Adrenal gland (tissue), 12 donors: Measurements from ENCODE around the gene PORCN. TPM values are rescaled to one million over a fixed set of nuclear protein-coding genes. Genes with fewer than 3 reads are reported as not detected.
A peak's percentile ranks its signal among the peaks of the same experiment; 100 is the strongest.

Experiments used
- DNase-seq, 7 donors: peaks; one replicate each; pipeline ENCODE4 v3.0.0-alpha.2; 2019 to 2020
- H3K27ac ChIP-seq, 5 donors: fragments of 200-600 bp; sonication (generic) in 4 of 5; 1 replicate in 3 of 5; 2 replicates in 2 of 5; pipeline versions ENCODE4 v1.5.1 to v1.8.0; 2016 to 2020; ENCODE audit warnings: mild to moderate bottlenecking in 1 of 5
- H3K27me3 ChIP-seq: fragments of 200-600 bp; 2 replicates; pipeline ENCODE4 v1.8.0; 2021
- H3K36me3 ChIP-seq, 2 donors: fragments of 200-600 bp; replicated peaks in 1 of 2; 1 replicate in 1 of 2; 2 replicates in 1 of 2; pipeline versions ENCODE4 v1.5.1 to v1.8.0; 2018 to 2022
- H3K4me1 ChIP-seq, 2 donors: fragments of 200-600 bp; replicated peaks in 1 of 2; 1 replicate in 1 of 2; 2 replicates in 1 of 2; pipeline versions ENCODE4 v1.5.1 to v1.8.0; 2018 to 2021
- H3K4me3 ChIP-seq, 4 donors: fragments of 200-600 bp; sonication (generic) in 3 of 4; one replicate each; pipeline ENCODE4 v1.5.1; 2016 to 2018
- H3K9me3 ChIP-seq, 3 donors: fragments of 200-600 bp; sonication (generic) in 1 of 3; replicated peaks in 1 of 3; 1 replicate in 2 of 3; 2 replicates in 1 of 3; pipeline versions ENCODE4 v1.5.1 to v1.8.0; 2016 to 2021
- POLR2A ChIP-seq, 2 donors: fragments of 450-650 bp; IDR thresholded peaks; one replicate each; pipeline ENCODE4 v1.6.1; 2017; ENCODE audit warnings: antibody characterized with exemption in 2 of 2, mild to moderate bottlenecking in 2 of 2, moderate library complexity in 1 of 2
- WGBS, 4 donors: extraction: QIAGEN DNeasy Blood & Tissue Kit in 2 of 4; methylation state at CpG; one replicate each; pipeline versions ENCODE4 v1.1.5 to v1.1.7; 2013 to 2017; 5-methylcytosine and 5-hydroxymethylcytosine counted together
- intact Hi-C, 2 donors: fragments of 100-400 bp; cut with DNase I; formaldehyde crosslinking; loops; one replicate each; pipeline versions ENCODE4 v1.14.1 to v1.15.0; 2022 to 2023
- polyA plus RNA-seq, 3 donors: library from polyadenylated mRNA; stranded (reverse); fragments of 200-250 nt in 2 of 3; fragments of 350-450 nt in 1 of 3; fragmentation: Illumina TruSeq in 1 of 3; extraction: RNeasy Lipid Tissue Mini Kit (QIAGEN cat#74804) in 1 of 3; gene quantifications; one replicate each; pipeline ENCODE4 v1.2.3, GENCODE V29; 2013 to 2014
- total RNA-seq, 9 donors: library from RNA; depleted of rRNA in 4 of 9; stranded (reverse); fragments of >200 nt in 4 of 9; fragments of 120-200 nt in 1 of 9; fragmentation: NEBNext Ultra II Directional in 1 of 9; extraction: Animal tissue kit (Norgen Biotek cat#: 25700) in 1 of 9; gene quantifications; one replicate each; pipeline versions ENCODE4 v1.1.0 to v1.2.4, GENCODE V29; 2013 to 2023
- TF ChIP-seq, protein P1 (sequence below), 6 experiments: fragments of 450-650 bp in 4 of 6; fragments of 200-600 bp in 2 of 6; sonication (generic) in 1 of 6; IDR thresholded peaks; 1 replicate in 5 of 6; 2 replicates in 1 of 6; pipeline versions ENCODE4 v1.5.1 to v1.8.0; 2016 to 2021; ENCODE audit warnings: antibody characterized with exemption in 6 of 6, mild to moderate bottlenecking in 2 of 6, moderate library complexity in 1 of 6
- donor health status: healthy with polysubstance abuse.
- donor health status: Bipolar disorder and iron deficiency.
- donor health status: DM: yes; HTN: yes; CAD: no.
- donor health status: DM: no; HTN: no; CAD: no.
- donor health status: DM: no; HTN: no; CAD: no.
- donor health status: DM: yes; HTN: yes; CAD: no.

The PORCN gene
- total and polyA plus RNA-seq, 12 donors, result 9.5 to 290 (median 86.3) TPM

DNA sequence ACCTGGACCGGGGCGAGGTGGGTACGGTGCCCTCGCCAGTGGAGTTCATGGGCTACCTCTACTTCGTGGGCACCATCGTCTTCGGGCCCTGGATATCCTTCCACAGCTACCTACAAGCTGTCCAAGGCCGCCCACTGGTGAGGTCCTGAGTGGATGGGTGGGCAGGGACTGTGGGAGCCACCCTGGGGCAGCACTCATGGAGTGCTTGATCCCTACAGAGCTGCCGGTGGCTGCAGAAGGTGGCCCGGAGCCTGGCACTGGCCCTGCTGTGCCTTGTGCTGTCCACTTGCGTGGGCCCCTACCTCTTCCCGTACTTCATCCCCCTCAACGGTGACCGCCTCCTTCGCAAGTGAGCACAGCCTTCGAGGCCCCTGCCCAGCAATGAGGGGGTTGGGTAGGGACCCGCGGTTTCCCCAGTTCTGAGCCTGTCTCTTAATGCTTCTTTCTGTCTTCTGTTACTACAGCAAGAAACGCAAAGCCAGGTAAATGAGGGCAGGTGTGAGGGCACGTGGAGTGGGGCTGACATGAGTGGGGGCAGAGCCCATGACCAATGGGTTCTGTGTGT, 3.7 kb downstream of the PORCN start:
- TF ChIP-seq POLR2A (IDR thresholded peaks at IDR 0.05), result no peak
- TF ChIP-seq, protein P1, sequence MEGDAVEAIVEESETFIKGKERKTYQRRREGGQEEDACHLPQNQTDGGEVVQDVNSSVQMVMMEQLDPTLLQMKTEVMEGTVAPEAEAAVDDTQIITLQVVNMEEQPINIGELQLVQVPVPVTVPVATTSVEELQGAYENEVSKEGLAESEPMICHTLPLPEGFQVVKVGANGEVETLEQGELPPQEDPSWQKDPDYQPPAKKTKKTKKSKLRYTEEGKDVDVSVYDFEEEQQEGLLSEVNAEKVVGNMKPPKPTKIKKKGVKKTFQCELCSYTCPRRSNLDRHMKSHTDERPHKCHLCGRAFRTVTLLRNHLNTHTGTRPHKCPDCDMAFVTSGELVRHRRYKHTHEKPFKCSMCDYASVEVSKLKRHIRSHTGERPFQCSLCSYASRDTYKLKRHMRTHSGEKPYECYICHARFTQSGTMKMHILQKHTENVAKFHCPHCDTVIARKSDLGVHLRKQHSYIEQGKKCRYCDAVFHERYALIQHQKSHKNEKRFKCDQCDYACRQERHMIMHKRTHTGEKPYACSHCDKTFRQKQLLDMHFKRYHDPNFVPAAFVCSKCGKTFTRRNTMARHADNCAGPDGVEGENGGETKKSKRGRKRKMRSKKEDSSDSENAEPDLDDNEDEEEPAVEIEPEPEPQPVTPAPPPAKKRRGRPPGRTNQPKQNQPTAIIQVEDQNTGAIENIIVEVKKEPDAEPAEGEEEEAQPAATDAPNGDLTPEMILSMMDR (IDR thresholded peaks at IDR 0.05), result no peak
- Histone ChIP-seq H3K9me3 (no peaks in the 10 kb centered on the region), H3K27ac (peak overlapping the region in 1 of 5 donors; percentile 72), H3K27me3 (no peaks in the 10 kb centered on the region), H3K4me1 (peaks cover 0 to 6% of the 10 kb centered on the region in 2 donors), H3K4me3 (no peak overlapping the region), H3K36me3 (no peaks in the 10 kb centered on the region)
- no peak for DNase-seq
- WGBS, 4 donors, result 80 to 96% (median 86%) methylated on average over 19 to 20 of the region's 20 CpGs; no CpG with 5 or more reads in 1 of the 4 donors
- intact Hi-C loops, result no loop called here

DNA sequence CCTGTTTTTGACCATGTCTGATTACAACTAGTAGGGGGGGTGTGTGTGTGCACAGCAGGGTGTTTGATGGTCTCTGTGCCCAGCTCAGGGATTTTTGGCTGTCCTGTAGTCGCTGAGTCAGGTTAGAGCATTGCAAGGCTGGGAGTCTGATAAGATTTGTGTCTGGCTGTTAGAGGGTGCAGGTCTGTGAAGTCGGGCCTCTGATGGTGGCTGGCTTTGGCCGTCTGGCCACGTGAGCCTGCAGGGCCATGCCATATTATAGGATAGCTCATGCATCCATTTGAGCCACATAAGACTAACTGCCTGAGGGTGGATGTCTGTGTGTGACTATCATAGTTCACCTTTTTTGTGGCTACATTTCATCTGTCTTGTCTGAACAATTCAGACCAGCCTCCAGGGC, 4.9 kb downstream of the PORCN start:
- TF ChIP-seq POLR2A (IDR thresholded peaks at IDR 0.05), result no peak
- TF ChIP-seq, protein P1 (IDR thresholded peaks at IDR 0.05), result no peak
- no peak overlapping the region for H3K4me3 ChIP-seq
- peak overlapping the region in 2 of 5 donors; percentile 17 to 72 for H3K27ac ChIP-seq
- 43 to 70% (median 52%) methylated on average over 4 of the region's 4 CpGs for WGBS, 4 donors
- peak in 1 of 7 donors; percentile 19 for DNase-seq
- no peaks in the 10 kb centered on the region for H3K36me3 ChIP-seq
- intact Hi-C loops, result no loop called here
- no peaks in the 10 kb centered on the region for H3K9me3 ChIP-seq
- no peaks in the 10 kb centered on the region for H3K4me1 ChIP-seq
- no peaks in the 10 kb centered on the region for H3K27me3 ChIP-seq

DNA sequence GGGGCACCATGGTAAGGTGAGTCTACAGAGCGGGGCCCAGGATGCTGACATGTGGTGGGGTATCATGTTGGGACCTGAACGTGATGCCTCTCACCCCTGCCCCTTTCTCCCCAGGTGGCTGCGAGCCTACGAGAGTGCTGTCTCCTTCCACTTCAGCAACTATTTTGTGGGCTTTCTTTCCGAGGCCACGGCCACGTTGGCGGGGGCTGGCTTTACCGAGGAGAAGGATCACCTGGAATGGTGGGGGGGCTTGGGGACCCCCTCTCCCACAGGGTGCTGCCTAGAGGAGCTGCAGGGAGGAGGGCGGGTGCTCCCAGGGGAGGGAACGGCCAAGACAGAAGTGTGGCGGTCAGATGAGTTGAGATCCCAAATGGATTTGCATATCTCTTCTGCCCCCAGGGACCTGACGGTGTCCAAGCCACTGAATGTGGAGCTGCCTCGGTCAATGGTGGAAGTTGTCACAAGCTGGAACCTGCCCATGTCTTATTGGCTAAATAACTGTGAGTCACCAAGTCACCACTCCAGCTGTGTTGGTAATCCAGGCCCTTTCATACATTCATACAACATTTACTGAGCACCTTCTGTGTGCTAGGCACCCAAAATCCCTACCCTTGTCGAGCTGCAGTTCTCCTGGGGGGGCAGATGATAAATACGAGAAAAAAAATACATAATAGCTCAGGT, 5.5 kb downstream of the PORCN start:
- H3K4me3 ChIP-seq, result no peak overlapping the region
- no peak for DNase-seq

DNA sequence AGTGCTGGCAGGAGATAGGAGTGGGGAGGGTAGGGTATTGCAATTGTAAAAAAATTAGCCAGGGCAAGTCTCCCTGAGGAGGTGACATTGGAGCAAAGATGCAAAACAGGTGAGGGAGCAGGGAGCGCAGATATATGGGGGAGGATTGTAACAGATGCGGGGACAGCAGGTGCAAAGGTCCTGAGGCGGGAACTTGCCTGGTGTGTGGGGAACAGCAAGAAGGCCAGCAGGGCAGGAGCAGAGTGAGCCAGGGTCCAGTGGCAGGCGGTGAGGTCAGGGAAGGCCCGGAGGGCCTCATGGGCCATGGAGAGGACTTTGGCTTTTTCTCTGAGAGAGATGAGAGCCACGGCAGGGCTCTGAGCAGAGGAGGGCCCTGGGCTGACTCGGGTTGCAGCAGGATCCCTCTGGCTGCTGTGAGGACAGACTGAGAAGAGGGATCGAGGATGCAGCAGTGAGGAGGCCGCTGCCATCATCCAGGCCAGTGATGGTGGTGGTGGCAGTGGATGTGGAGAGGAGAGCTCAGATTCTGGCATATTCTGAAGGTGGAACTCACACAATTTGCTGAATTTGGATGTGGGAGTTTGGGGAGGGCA, 6.2 kb downstream of the PORCN start:
- Histone ChIP-seq H3K36me3 (no peaks in the 10 kb centered on the region), H3K27me3 (no peaks in the 10 kb centered on the region), H3K27ac (no peak overlapping the region), H3K4me1 (no peaks in the 10 kb centered on the region), H3K4me3 (no peak overlapping the region), H3K9me3 (no peaks in the 10 kb centered on the region)
- intact Hi-C loops, result no loop called here
- DNase-seq, result no peak
- WGBS, 4 donors, result 82 to 98% (median 93%) methylated on average over 8 to 9 of the region's 9 CpGs
- no peak for TF ChIP-seq POLR2A (IDR thresholded peaks at IDR 0.05)
- TF ChIP-seq, protein P1 (IDR thresholded peaks at IDR 0.05), result no peak

More for the DNA sequence above, 5.5 kb downstream of the PORCN start:
- no peaks in the 10 kb centered on the region for H3K4me1 ChIP-seq
- intact Hi-C loops, result no loop called here
- 76 to 88% (median 80%) methylated on average over 6 to 16 of the region's 16 CpGs for WGBS, 4 donors
- peak overlapping the region in 2 of 5 donors; percentile 15 to 72 for H3K27ac ChIP-seq
- H3K27me3 ChIP-seq, result no peaks in the 10 kb centered on the region
- no peak for TF ChIP-seq POLR2A (IDR thresholded peaks at IDR 0.05)
- TF ChIP-seq, protein P1 (IDR thresholded peaks at IDR 0.05), result no peak
- no peaks in the 10 kb centered on the region for H3K36me3 ChIP-seq
- H3K9me3 ChIP-seq, result no peaks in the 10 kb centered on the region
